Heart right ventricle (tissue), 16 donors: ENCODE measurements around the gene GLP1R. TPM values are rescaled to one million over a fixed set of nuclear protein-coding genes. Genes with fewer than 3 reads are reported as not detected.

Experiments used
- ATAC-seq, 8 donors: fragments of 200-7000 bp; cut with Tn5 transposase; one replicate each; pipeline ENCODE4 v1.9.1; 2020; ENCODE audit warnings: mild to moderate bottlenecking in 8 of 8, moderate library complexity in 8 of 8, moderate number of reproducible peaks in 1 of 8
- DNase-seq, 2 donors: peaks; one replicate each; pipeline ENCODE4 v3.0.0-alpha.2; 2020
- H3K27ac ChIP-seq, 10 donors: fragments of 200-600 bp; sonication (generic) in 2 of 10; one replicate each; pipeline versions ENCODE4 v1.5.0 to v1.8.0; 2020 to 2022; ENCODE audit warnings: mild to moderate bottlenecking in 3 of 10
- H3K27me3 ChIP-seq, 7 donors: fragments of 200-600 bp; one replicate each; pipeline ENCODE4 v1.8.0; 2021 to 2022; ENCODE audit warnings: mild to moderate bottlenecking in 2 of 7
- H3K36me3 ChIP-seq, 9 donors: fragments of 200-600 bp; sonication (generic) in 1 of 9; one replicate each; pipeline versions ENCODE4 v1.5.0 to v1.8.0; 2020 to 2022; ENCODE audit warnings: mild to moderate bottlenecking in 2 of 9
- H3K4me1 ChIP-seq, 9 donors: fragments of 200-600 bp; sonication (generic) in 1 of 9; one replicate each; pipeline versions ENCODE4 v1.5.0 to v1.8.0; 2020 to 2022; ENCODE audit warnings: mild to moderate bottlenecking in 4 of 9
- H3K4me3 ChIP-seq, 10 donors: fragments of 200-600 bp; sonication (generic) in 2 of 10; one replicate each; pipeline versions ENCODE4 v1.5.0 to v1.8.0; 2020 to 2022; ENCODE audit warnings: mild to moderate bottlenecking in 7 of 10, moderate library complexity in 2 of 10
- H3K9me3 ChIP-seq, 11 donors: fragments of 200-600 bp in 10 of 11; sonication (generic) in 2 of 11; one replicate each; pipeline versions ENCODE4 v1.5.0 to v1.8.0; 2013 to 2022; ENCODE audit warnings: mild to moderate bottlenecking in 2 of 11, control low read depth in 1 of 11, moderate library complexity in 1 of 11
- WGBS, 2 donors: extraction: QIAGEN DNeasy Blood & Tissue Kit; methylation state at CpG; one replicate each; pipeline ENCODE4 v1.1.7; 2013; ENCODE audit warnings: inconsistent platforms in 1 of 2; 5-methylcytosine and 5-hydroxymethylcytosine counted together
- intact Hi-C, 10 donors: fragments of 100-400 bp; cut with DNase I; formaldehyde crosslinking; loops; one replicate each; pipeline versions ENCODE4 v1.11.1 to v1.14.2; 2022
- polyA plus RNA-seq, 2 donors: library from polyadenylated mRNA; stranded (reverse); fragments of 200-250 nt; gene quantifications; one replicate each; pipeline ENCODE4 v1.2.3, GENCODE V29; 2013
- total RNA-seq, 10 donors: library from RNA; stranded (reverse); fragmentation: NEBNext Ultra II Directional in 3 of 10; extraction: Animal tissue kit (Norgen Biotek cat#: 25700) in 3 of 10; gene quantifications; one replicate each; pipeline versions ENCODE4 v1.2.1 to v1.2.4, GENCODE V29; 2021 to 2023
- TF ChIP-seq, protein P1 (sequence below), 9 donors: fragments of 200-600 bp; sonication (generic) in 2 of 9; IDR thresholded peaks; one replicate each; pipeline versions ENCODE4 v1.5.0 to v1.8.0; 2021 to 2022; ENCODE audit warnings: antibody characterized with exemption in 9 of 9, mild to moderate bottlenecking in 5 of 9, moderate library complexity in 1 of 9
- donor health status: Arrhythmogenic right ventricular cardiomyopathy.
- donor health status: ischemic (EF 13 %, LVEDD 7.1; RV severe dilation, severe dysfunction).
- donor health status: healthy with polysubstance abuse.
- donor health status: DM: no; HTN: yes; CAD: no.
- donor health status: DM: no; HTN: no; CAD: no.
- donor health status: ischemic (EF 25% LVEDD 6.9; RV normal size, moderate dysfunction).
- donor health status: ischemic (EF 25% LVEDD 5.7; RV mildly dilated, moderate dysfunction).
- donor health status: healthy.
- donor health status: DM: yes; HTN: yes; CAD: no.
- donor health status: Ischemic cardiomyopathy.
- donor health status: ischemic (EF 35%, LVEDD 5.7; RV mildly dilated, moderate dysfunction).
- donor health status: nonischemic (EF 11% LVEDD 7.7; RV severe dilation, severe dysfunction).
- donor health status: DM: yes; HTN: yes; CAD: no.
- donor health status: PGD.
- donor health status: ischemic (EF 29% LVEDD 5.4; RV normal size, mild dysfunction).
- donor health status: nonischemic (EF 23%, LVEDD 6.1; RV moderate dilation, normal function).

Gene GLP1R
- total and polyA plus RNA-seq, 12 donors, result 0.39 to 5.9 (median 1.8) TPM

DNA sequence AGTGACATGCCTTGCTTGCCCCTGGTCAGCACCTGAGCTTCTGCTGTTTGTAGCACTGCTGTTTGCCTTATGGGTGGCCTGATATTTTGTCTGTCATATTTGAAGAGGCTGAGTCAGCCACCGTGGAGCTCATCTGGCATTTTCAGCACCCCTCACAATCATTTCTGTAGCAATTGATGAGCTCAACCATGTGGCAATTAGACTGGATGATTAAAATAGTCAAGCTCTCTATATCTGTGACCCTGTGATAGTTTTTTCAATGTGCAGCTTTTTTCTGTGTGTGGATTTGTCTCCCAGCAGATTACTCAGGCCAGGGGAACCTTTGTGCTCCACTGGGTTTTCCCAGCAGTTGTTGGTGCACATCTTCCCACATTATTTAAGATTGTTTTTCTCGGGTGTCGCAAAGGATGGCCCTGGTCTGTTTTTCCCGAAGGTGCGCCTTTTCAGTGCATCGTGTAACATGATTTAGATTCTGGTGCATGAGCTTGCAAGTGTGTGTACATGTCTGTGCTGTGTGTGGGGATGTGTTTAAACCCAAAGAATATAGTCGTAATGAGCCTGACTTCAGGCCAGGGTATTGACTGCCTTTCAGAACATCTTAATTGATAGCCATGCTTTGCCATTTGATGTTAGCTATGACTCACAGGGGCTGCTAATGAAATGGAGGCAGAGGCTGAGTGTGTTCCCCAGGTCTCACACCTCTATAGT is 31.6 kb upstream of the GLP1R start:
- ATAC-seq (peak in 1 of 8 donors; percentile 14), DNase-seq (no peak)
- H3K4me3 ChIP-seq, result no peak overlapping the region
- H3K9me3 ChIP-seq, result no peaks in the 10 kb centered on the region
- 81 to 87% methylated on average over 7 of the region's 7 CpGs for WGBS, 2 donors
- H3K36me3 ChIP-seq, result no peaks in the 10 kb centered on the region
- intact Hi-C loops, result no loop called here
- H3K27ac ChIP-seq, result no peak overlapping the region
- H3K4me1 ChIP-seq, result no peaks in the 10 kb centered on the region
- TF ChIP-seq, protein P1, sequence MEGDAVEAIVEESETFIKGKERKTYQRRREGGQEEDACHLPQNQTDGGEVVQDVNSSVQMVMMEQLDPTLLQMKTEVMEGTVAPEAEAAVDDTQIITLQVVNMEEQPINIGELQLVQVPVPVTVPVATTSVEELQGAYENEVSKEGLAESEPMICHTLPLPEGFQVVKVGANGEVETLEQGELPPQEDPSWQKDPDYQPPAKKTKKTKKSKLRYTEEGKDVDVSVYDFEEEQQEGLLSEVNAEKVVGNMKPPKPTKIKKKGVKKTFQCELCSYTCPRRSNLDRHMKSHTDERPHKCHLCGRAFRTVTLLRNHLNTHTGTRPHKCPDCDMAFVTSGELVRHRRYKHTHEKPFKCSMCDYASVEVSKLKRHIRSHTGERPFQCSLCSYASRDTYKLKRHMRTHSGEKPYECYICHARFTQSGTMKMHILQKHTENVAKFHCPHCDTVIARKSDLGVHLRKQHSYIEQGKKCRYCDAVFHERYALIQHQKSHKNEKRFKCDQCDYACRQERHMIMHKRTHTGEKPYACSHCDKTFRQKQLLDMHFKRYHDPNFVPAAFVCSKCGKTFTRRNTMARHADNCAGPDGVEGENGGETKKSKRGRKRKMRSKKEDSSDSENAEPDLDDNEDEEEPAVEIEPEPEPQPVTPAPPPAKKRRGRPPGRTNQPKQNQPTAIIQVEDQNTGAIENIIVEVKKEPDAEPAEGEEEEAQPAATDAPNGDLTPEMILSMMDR (IDR thresholded peaks at IDR 0.05), result no peak
- peaks cover 0 to 12% (median 0%) of the 10 kb centered on the region in 7 donors for H3K27me3 ChIP-seq

- intact Hi-C loops, result no loop called here
- Histone ChIP-seq H3K27ac (no peak overlapping the region), H3K4me1 (no peaks in the 10 kb centered on the region), H3K4me3 (no peak overlapping the region), H3K27me3 (peaks cover 0 to 15% (median 0%) of the 10 kb centered on the region in 7 donors), H3K9me3 (no peaks in the 10 kb centered on the region), H3K36me3 (no peaks in the 10 kb centered on the region)
- TF ChIP-seq, protein P1 (IDR thresholded peaks at IDR 0.05), result no peak
- DNase-seq (no peak), ATAC-seq (no peak)
- 68% methylated on average over 4 of the region's 4 CpGs for WGBS, 2 donors
These were observed 31.1 kb upstream of the GLP1R start for GRCh38 chr6:39017547-39017880.

DNA sequence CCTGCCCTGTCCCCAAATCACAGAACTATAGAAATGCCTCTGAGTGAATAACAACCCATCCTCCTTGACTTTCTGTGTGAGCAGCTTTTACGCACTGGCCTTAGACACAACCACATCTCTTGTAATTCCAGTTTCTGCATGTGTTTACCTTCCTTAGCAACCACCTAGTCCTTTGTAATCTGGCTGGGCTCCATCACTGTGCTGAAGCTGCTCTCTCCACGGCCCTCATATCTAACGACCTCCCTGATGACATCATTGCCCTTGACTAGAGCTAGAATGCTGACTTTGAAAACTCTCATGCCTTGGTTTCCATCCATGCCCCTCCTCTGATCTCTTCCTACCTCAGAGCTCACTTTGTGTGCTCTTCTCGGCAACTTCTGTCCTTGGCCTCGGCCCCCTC is 30.5 kb upstream of the GLP1R start:
- H3K27ac ChIP-seq, result no peak overlapping the region

DNA sequence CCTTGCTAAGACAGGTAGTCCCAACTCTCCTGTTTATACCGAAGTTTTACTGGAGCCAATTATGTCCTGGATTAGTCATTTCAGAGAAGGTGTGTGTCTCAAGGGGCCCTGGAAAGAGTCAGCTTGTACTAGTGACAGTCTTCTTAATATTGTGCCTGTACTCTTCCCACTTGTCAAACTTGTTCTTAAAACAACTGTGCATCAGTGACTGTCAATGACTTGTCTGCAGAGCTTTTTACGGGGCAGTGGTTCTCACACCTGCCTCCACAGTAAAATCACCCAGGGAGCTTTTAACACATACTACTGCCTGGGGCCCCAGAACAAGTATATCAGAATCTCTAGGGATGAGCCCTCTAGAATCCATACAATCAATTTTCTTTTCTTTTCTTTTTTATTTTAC is 28.4 kb upstream of the GLP1R start:
- TF ChIP-seq, protein P1 (IDR thresholded peaks at IDR 0.05), result no peak

More for the DNA sequence above, 30.5 kb upstream of the GLP1R start:
- intact Hi-C loops, result no loop called here
- TF ChIP-seq, protein P1 (IDR thresholded peaks at IDR 0.05), result no peak
- 25 to 38% methylated on average over 5 of the region's 5 CpGs for WGBS, 2 donors
- peak in 1 of 2 donors; percentile 21 for DNase-seq
- peak in 7 of 8 donors; percentile 66 to 95 (median 87) for ATAC-seq
- Histone ChIP-seq H3K36me3 (no peaks in the 10 kb centered on the region), H3K4me3 (no peak overlapping the region), H3K9me3 (no peaks in the 10 kb centered on the region), H3K4me1 (no peaks in the 10 kb centered on the region), H3K27me3 (peaks cover 0 to 15% (median 0%) of the 10 kb centered on the region in 7 donors)

More for the DNA sequence above, 28.4 kb upstream of the GLP1R start:
- intact Hi-C loops, result no loop called here
- DNase-seq (no peak), ATAC-seq (no peak)
- H3K36me3 ChIP-seq, result no peaks in the 10 kb centered on the region
- H3K27me3 ChIP-seq, result peaks cover 0 to 12% (median 0%) of the 10 kb centered on the region in 7 donors
- H3K27ac ChIP-seq, result no peak overlapping the region
- no peak overlapping the region for H3K4me3 ChIP-seq
- no peaks in the 10 kb centered on the region for H3K9me3 ChIP-seq
- WGBS, 2 donors, result 81 to 92% methylated on average over 2 of the region's 2 CpGs
- no peaks in the 10 kb centered on the region for H3K4me1 ChIP-seq
